IPS-NIHi11 (cell line): ENCODE measurements around the gene TRMT44.
A peak's percentile ranks its signal among the peaks of the same experiment; 100 is the strongest.
"Not testable (repeated sequence)": the region's sequence is repeated elsewhere in the genome, so short reads cannot be mapped to it uniquely, and the experiment has no call there.

ENCODE experiments used
- DNase-seq: peaks from one replicate; pipeline ENCODE4 v3.0.0; 2012; ENCODE audit warnings: mixed read lengths, low spot score

The TRMT44 gene

GRCh38 chr4:8468746-8469535, 28.4 kb downstream of the TRMT44 start:
- DNase-seq = peak; percentile 90

- DNase-seq = no peak
Observed at GRCh38 chr4:8469550-8469949, 29.0 kb downstream of the TRMT44 start.

GRCh38 chr4:8470451-8471024, 30.0 kb downstream of the TRMT44 start:
- DNase-seq = no peak

GRCh38 chr4:8471211-8471875, 30.8 kb downstream of the TRMT44 start:
- no peak for DNase-seq

GRCh38 chr4:8472158-8472688, 31.6 kb downstream of the TRMT44 start:
- DNase-seq = no peak

GRCh38 chr4:8472689-8473197, 32.2 kb downstream of the TRMT44 start:
- DNase-seq = no peak

- no peak for DNase-seq
Observed at GRCh38 chr4:8473198-8473919, 32.8 kb downstream of the TRMT44 start.

- no peak for DNase-seq
Observed at GRCh38 chr4:8473920-8474590, 33.5 kb downstream of the TRMT44 start.

GRCh38 chr4:8474856-8475255, 34.3 kb downstream of the TRMT44 start:
- DNase-seq = no peak

GRCh38 chr4:8475751-8476575, 35.4 kb downstream of the TRMT44 start:
- no peak for DNase-seq

- DNase-seq = no peak
Observed at GRCh38 chr4:8477095-8477635, 36.6 kb downstream of the TRMT44 start.

- no peak for DNase-seq
Observed at GRCh38 chr4:8477676-8478075, 37.1 kb downstream of the TRMT44 start.

- DNase-seq = no peak
Observed at GRCh38 chr4:8478371-8478770, 37.8 kb downstream of the TRMT44 start.

- no peak for DNase-seq
Observed at GRCh38 chr4:8478801-8479744, 38.5 kb downstream of the TRMT44 start.

- DNase-seq = no peak
Observed at GRCh38 chr4:8480221-8480620, 39.6 kb downstream of the TRMT44 start.

GRCh38 chr4:8486643-8487042, 46.1 kb downstream of the TRMT44 start:
- not testable (repeated sequence) for DNase-seq

- DNase-seq = no peak
Observed at GRCh38 chr4:8488791-8489369, 48.3 kb downstream of the TRMT44 start.

GRCh38 chr4:8491478-8491877, 50.9 kb downstream of the TRMT44 start:
- not testable (repeated sequence) for DNase-seq

GRCh38 chr4:8492174-8492573, 51.6 kb downstream of the TRMT44 start:
- no peak for DNase-seq
